B cell (primary cell): ENCODE measurements around the gene CPLX1. TPM values are rescaled to one million over a fixed set of nuclear protein-coding genes. Genes with fewer than 3 reads are reported as not detected.

Experiments used
- ATAC-seq: fragments of 200-7000 bp; cut with Tn5 transposase; one replicate; pipeline ENCODE4 v1.10.0; 2021; ENCODE audit warnings: low read depth, mild to moderate bottlenecking, moderate number of reproducible peaks, moderate library complexity
- CTCF ChIA-PET: fragments of 350-600 bp; sonication (Branson Sonifier 250); formaldehyde crosslinking; loops from one replicate; lab custom pipeline; 2021; ENCODE audit warnings: antibody characterized with exemption, inconsistent platforms; lab: Charles Lee
- POLR2A ChIA-PET: fragments of 350-600 bp; sonication (Branson Sonifier 250); formaldehyde crosslinking; loops from one replicate; lab custom pipeline; 2021; ENCODE audit warnings: antibody characterized with exemption; lab: Charles Lee
- DNase-seq: peaks from one replicate; pipeline ENCODE4 v3.0.0; 2013
- H2AFZ ChIP-seq: 2 replicates; pipeline ENCODE4 v1.6.1; 2012; ENCODE audit warnings: mild to moderate bottlenecking, low read depth, low read length; ENCODE audit not compliant: insufficient read depth, poor library complexity, severe bottlenecking
- H3K27ac ChIP-seq, 2 donors: 1 replicate in 1 of 2; 2 replicates in 1 of 2; pipeline ENCODE4 v1.5.1; 2012 to 2013; ENCODE audit warnings: low read length in 2 of 2, mild to moderate bottlenecking in 2 of 2, moderate library complexity in 1 of 2
- H3K27me3 ChIP-seq, 4 experiments: fragments of 200-600 bp in 1 of 4; sonication (generic) in 1 of 4; replicated peaks in 1 of 4; 1 replicate in 2 of 4; 2 replicates in 2 of 4; pipeline versions ENCODE4 v1.6.1 to v1.7.0; 2013 to 2016; ENCODE audit warnings: low read length in 3 of 4, mild to moderate bottlenecking in 2 of 4, mixed read lengths in 1 of 4, moderate library complexity in 1 of 4; ENCODE audit not compliant: insufficient read depth in 4 of 4, control insufficient read depth in 3 of 4; ENCODE audit errors: control extremely low read depth in 1 of 4
- H3K36me3 ChIP-seq, 2 experiments: replicated peaks in 1 of 2; 1 replicate in 1 of 2; 2 replicates in 1 of 2; pipeline versions ENCODE4 v1.6.1 to v1.7.1; 2013; ENCODE audit warnings: low read length in 1 of 2; ENCODE audit not compliant: insufficient read depth in 2 of 2, control insufficient read depth in 1 of 2; ENCODE audit errors: control extremely low read depth in 1 of 2, extremely low read depth in 1 of 2
- H3K4me1 ChIP-seq, 2 donors: fragments of 200-600 bp in 1 of 2; sonication (generic) in 1 of 2; 1 replicate in 1 of 2; 2 replicates in 1 of 2; pipeline versions ENCODE4 v1.5.1 to v1.6.1; 2013 to 2017; ENCODE audit warnings: low read length in 2 of 2; ENCODE audit not compliant: control insufficient read depth in 2 of 2, insufficient read depth in 2 of 2
- H3K4me2 ChIP-seq: replicated peaks from 2 replicates; pipeline ENCODE3; 2012; ENCODE audit warnings: mild to moderate bottlenecking, low read depth, low read length; ENCODE audit not compliant: poor library complexity, severe bottlenecking
- H3K4me3 ChIP-seq, 5 experiments: fragments of 200-600 bp in 1 of 5; sonication (generic) in 1 of 5; 1 replicate in 3 of 5; 2 replicates in 2 of 5; pipeline versions ENCODE4 v1.5.1 to v1.7.0; 2011 to 2016; ENCODE audit warnings: low read length in 4 of 5, mild to moderate bottlenecking in 4 of 5, low read depth in 2 of 5, control low read depth in 1 of 5, moderate library complexity in 1 of 5; ENCODE audit not compliant: insufficient read depth in 1 of 5; ENCODE audit errors: control extremely low read depth in 1 of 5, extremely low read depth in 1 of 5
- H3K79me2 ChIP-seq: fragments of 200-600 bp; sonication (generic); one replicate; pipeline ENCODE4 v1.6.0; 2016; ENCODE audit warnings: low read length; ENCODE audit not compliant: control insufficient read depth, insufficient read depth
- H3K9ac ChIP-seq: fragments of 200-600 bp; sonication (generic); 2 replicates; pipeline ENCODE4 v1.6.1; 2017; ENCODE audit warnings: mild to moderate bottlenecking, low read length, moderate library complexity
- H3K9me3 ChIP-seq, 3 donors: one replicate each; pipeline versions ENCODE4 v1.6.1 to v1.7.1; 2013; ENCODE audit warnings: low read length in 2 of 3; ENCODE audit not compliant: control insufficient read depth in 2 of 3, insufficient read depth in 1 of 3; ENCODE audit errors: control extremely low read depth in 1 of 3
- H4K20me1 ChIP-seq: 2 replicates; pipeline ENCODE4 v1.6.0; 2012; ENCODE audit warnings: mild to moderate bottlenecking, low read length; ENCODE audit not compliant: insufficient read depth, control insufficient read depth, poor library complexity, severe bottlenecking
- H3K27ac Mint-ChIP-seq: one replicate; pipeline ENCODE4 v1.8.0; 2021; ENCODE audit warnings: mixed read lengths
- H3K27me3 Mint-ChIP-seq: one replicate; pipeline ENCODE4 v1.8.0; 2021; ENCODE audit warnings: mixed read lengths
- H3K4me1 Mint-ChIP-seq: one replicate; pipeline ENCODE4 v1.8.0; 2021; ENCODE audit warnings: mixed read lengths
- H3K4me3 Mint-ChIP-seq: one replicate; pipeline ENCODE4 v1.8.0; 2021; ENCODE audit warnings: mixed read lengths
- H3K9me3 Mint-ChIP-seq: one replicate; pipeline ENCODE4 v1.8.0; 2022; ENCODE audit warnings: mixed read lengths; ENCODE audit not compliant: insufficient read depth
- EZH2 ChIP-seq: IDR thresholded peaks from 2 replicates; pipeline ENCODE4 v1.6.1; 2012; ENCODE audit warnings: borderline replicate concordance, low read depth, mild to moderate bottlenecking, moderate library complexity, low read length; ENCODE audit not compliant: insufficient read depth, poor library complexity, severe bottlenecking
- WGBS: methylation state at CpG from one replicate; pipeline ENCODE4 v1.1.5; 2013; ENCODE audit warnings: missing lambda C conversion rate; ENCODE audit not compliant: insufficient coverage; 5-methylcytosine and 5-hydroxymethylcytosine counted together
- intact Hi-C: fragments of 100-400 bp; cut with micrococcal nuclease; formaldehyde crosslinking; loops from one replicate; pipeline ENCODE4 v1.10.0; 2022
- polyA plus RNA-seq: library from polyadenylated mRNA; depleted of rRNA; stranded (reverse); fragments of >200 nt; gene quantifications from 2 replicates; pipeline ENCODE4 v1.2.3, GENCODE V29; 2012
- total RNA-seq, 2 donors: library from RNA; stranded (reverse); fragments of 120-200 nt in 1 of 2; gene quantifications; 1 replicate in 1 of 2; 2 replicates in 1 of 2; pipeline versions ENCODE4 v1.2.3 to v1.2.4, GENCODE V29; 2013 to 2022
- TF ChIP-seq, protein P1 (sequence below): fragments of 200-600 bp; IDR thresholded peaks from one replicate; pipeline ENCODE4 v1.8.0; 2022; ENCODE audit warnings: antibody characterized with exemption, mild to moderate bottlenecking

CPLX1 gene
- total and polyA plus RNA-seq, 2 donors (not counting 1 experiment from before 2014, with no cell fraction given) = not detected

DNA sequence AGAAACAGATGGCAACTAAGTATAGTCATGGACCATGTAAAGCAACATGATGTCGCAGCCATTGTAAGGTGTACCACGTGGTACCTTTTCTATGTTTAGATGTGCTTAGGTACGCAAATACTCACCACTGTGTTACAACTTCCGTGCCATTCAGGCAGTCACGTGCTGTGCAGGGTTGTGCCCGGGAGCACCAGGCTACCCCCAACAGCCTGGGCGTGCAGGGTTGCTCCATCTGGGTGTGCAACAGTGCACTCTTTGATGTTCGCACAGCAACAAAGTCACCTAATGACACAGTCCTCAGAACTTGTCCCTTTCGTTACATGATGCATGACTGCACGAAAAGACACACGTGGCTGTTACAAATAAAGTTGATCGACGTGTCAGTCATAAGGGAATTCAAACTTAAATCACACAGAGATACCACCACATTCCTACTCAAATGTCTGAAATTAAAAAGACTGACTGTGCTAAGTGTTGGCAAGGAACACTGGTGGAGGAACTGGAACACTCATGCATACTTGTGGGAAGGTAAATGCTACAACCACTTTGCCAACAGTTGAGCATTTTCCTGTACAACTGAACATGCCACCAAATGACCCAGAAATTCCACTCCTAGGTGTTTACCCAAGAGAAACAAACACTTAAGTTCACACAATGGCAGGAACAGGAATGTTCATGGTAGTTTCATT is 24.3 kb downstream of the CPLX1 start:
- no peak for DNase-seq
- Histone ChIP-seq H3K79me2 (no peaks in the 10 kb centered on the region), H3K27me3 (peaks cover 0 to 2% (median 0%) of the 10 kb centered on the region in 4 experiments), H3K9me3 (peaks cover 0 to 15% (median 0%) of the 10 kb centered on the region in 3 donors), H3K9ac (no peak overlapping the region), H3K4me2 (no peak overlapping the region), H3K36me3 (no peaks in the 10 kb centered on the region), H3K27ac (no peak overlapping the region), H4K20me1 (no peaks in the 10 kb centered on the region), H3K4me1 (no peaks in the 10 kb centered on the region), H3K4me3 (no peak overlapping the region), H2AFZ (no peak overlapping the region)
- TF ChIP-seq, protein P1, sequence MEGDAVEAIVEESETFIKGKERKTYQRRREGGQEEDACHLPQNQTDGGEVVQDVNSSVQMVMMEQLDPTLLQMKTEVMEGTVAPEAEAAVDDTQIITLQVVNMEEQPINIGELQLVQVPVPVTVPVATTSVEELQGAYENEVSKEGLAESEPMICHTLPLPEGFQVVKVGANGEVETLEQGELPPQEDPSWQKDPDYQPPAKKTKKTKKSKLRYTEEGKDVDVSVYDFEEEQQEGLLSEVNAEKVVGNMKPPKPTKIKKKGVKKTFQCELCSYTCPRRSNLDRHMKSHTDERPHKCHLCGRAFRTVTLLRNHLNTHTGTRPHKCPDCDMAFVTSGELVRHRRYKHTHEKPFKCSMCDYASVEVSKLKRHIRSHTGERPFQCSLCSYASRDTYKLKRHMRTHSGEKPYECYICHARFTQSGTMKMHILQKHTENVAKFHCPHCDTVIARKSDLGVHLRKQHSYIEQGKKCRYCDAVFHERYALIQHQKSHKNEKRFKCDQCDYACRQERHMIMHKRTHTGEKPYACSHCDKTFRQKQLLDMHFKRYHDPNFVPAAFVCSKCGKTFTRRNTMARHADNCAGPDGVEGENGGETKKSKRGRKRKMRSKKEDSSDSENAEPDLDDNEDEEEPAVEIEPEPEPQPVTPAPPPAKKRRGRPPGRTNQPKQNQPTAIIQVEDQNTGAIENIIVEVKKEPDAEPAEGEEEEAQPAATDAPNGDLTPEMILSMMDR = no peak
- TF ChIP-seq EZH2 = no peak
- intact Hi-C loops = no loop called here
- no peak overlapping the region for H3K4me3 Mint-ChIP-seq
- H3K4me1 Mint-ChIP-seq = peaks cover 5% of the 10 kb centered on the region
- H3K9me3 Mint-ChIP-seq = peaks cover 4% of the 10 kb centered on the region
- no peak for ATAC-seq
- H3K27me3 Mint-ChIP-seq = peaks cover 26% of the 10 kb centered on the region
- ChIA-PET CTCF (no interaction called here), POLR2A (no interaction called here)
- H3K27ac Mint-ChIP-seq = no peak overlapping the region
- WGBS = 87% methylated on average over 11 of the region's 13 CpGs

DNA sequence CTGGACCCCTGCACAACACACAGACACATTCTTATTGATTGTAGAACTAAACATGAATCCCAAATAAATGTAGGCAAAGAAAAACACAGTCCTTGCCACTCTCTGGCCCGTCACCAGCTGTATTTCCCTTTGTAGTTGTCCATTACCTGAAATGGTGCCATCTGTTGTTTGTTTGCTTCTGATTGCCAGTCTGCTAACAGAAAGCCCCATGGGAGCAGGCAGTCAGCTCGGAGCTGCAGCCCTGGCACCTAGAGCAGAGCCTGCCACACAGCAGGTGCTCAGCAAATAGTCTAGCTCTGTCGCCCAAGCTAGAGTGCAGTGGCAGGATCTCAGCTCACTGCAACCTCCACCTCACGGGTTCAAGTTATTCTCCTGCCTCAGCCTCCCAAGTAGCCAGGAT is 28.9 kb downstream of the CPLX1 start:
- CTCF ChIA-PET = no interaction called here
- no peak overlapping the region for H3K4me3 Mint-ChIP-seq
- intact Hi-C loops = no loop called here

More for the DNA sequence above, 28.9 kb downstream of the CPLX1 start:
- Mint-ChIP-seq H3K4me1 (peaks cover 29% of the 10 kb centered on the region), H3K27ac (no peak overlapping the region), H3K27me3 (peaks cover 42% of the 10 kb centered on the region), H3K9me3 (peaks cover 4% of the 10 kb centered on the region)
- TF ChIP-seq, protein P1 = no peak
- no peak for TF ChIP-seq EZH2
- POLR2A ChIA-PET = no interaction called here
- H3K27ac ChIP-seq = no peak overlapping the region
- H3K4me3 ChIP-seq = no peak overlapping the region
- H3K9ac ChIP-seq = no peak overlapping the region
- no peaks in the 10 kb centered on the region for H3K79me2 ChIP-seq
- H4K20me1 ChIP-seq = no peaks in the 10 kb centered on the region
- no peaks in the 10 kb centered on the region for H3K36me3 ChIP-seq
- no peak overlapping the region for H3K4me2 ChIP-seq
- 44% methylated on average over 4 of the region's 4 CpGs for WGBS
- H2AFZ ChIP-seq = no peak overlapping the region
- DNase-seq (no peak), ATAC-seq (no peak)
- peaks cover 36% of the 10 kb centered on the region in 2 donors for H3K4me1 ChIP-seq
- peaks cover 0 to 43% (median 31%) of the 10 kb centered on the region in 4 experiments for H3K27me3 ChIP-seq
- H3K9me3 ChIP-seq = peaks cover 0 to 14% (median 0%) of the 10 kb centered on the region in 3 donors
